HG03103 (cell line): ENCODE data around the gene RER1.
"Not testable (repeated sequence)": the region's sequence is repeated elsewhere in the genome, so short reads cannot be mapped to it uniquely, and the experiment has no call there.

Experiments used
- ATAC-seq: cut with Tn5 transposase; IDR thresholded peaks from one replicate; pipeline ENCODE4 v1.9.1; 2021; ENCODE audit warnings: low read depth; ENCODE audit not compliant: unreplicated experiment

Gene RER1

GRCh38 chr1:2440346-2440745 is 48.7 kb downstream of the RER1 start:
- not testable (repeated sequence) for ATAC-seq

GRCh38 chr1:2441746-2442145 is 50.1 kb downstream of the RER1 start:
- no peak for ATAC-seq

DNA sequence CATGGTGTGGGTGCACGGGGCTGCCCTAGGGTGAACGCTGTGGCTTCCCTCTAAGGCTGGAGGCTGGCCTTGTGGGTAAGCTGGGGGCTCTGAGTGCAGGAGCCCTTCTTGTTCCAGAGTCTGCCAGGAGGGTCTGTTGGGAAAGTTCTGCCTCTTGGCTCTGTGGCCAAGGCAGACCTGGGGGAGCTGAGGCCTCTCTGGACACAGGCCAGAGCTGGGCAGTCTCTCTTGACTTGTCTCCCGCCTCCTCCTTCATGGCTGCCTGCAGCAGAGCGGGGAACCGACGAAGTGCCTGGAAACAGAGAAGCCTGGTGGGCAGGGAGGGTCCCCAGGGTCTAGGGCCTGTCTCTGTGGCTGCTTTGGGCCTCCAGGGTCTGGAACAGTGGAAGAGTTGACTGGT is 51.0 kb downstream of the RER1 start:
- ATAC-seq: no peak

- no peak for ATAC-seq
These were observed 51.9 kb downstream of the RER1 start for GRCh38 chr1:2443277-2444137.

- no peak for ATAC-seq
These were observed 52.5 kb downstream of the RER1 start for GRCh38 chr1:2444138-2444591.

- ATAC-seq: no peak
These were observed 53.7 kb downstream of the RER1 start for GRCh38 chr1:2445162-2445822.

DNA sequence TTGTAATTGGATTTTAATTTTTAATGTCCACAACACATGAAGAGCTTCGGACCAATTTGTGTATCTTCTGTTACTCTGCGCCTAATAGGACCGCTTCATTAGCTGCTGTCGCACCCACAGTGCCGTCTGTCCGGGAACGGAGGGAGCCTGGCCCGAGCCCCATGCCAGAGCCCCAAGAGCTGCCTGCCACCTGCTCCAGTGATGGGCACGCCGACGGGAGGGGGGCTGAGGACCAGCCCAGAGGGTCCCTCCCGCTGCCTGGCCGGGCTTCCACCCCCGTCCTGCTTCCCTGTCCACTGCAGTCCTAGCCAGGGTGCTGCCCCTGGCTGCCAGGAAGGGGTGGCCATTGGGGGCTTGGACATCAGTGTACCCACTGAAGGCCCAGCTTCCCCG is 54.2 kb downstream of the RER1 start:
- no peak for ATAC-seq

GRCh38 chr1:2446394-2446793 is 54.8 kb downstream of the RER1 start:
- ATAC-seq: no peak

GRCh38 chr1:2446861-2447260 is 55.2 kb downstream of the RER1 start:
- ATAC-seq: no peak

DNA sequence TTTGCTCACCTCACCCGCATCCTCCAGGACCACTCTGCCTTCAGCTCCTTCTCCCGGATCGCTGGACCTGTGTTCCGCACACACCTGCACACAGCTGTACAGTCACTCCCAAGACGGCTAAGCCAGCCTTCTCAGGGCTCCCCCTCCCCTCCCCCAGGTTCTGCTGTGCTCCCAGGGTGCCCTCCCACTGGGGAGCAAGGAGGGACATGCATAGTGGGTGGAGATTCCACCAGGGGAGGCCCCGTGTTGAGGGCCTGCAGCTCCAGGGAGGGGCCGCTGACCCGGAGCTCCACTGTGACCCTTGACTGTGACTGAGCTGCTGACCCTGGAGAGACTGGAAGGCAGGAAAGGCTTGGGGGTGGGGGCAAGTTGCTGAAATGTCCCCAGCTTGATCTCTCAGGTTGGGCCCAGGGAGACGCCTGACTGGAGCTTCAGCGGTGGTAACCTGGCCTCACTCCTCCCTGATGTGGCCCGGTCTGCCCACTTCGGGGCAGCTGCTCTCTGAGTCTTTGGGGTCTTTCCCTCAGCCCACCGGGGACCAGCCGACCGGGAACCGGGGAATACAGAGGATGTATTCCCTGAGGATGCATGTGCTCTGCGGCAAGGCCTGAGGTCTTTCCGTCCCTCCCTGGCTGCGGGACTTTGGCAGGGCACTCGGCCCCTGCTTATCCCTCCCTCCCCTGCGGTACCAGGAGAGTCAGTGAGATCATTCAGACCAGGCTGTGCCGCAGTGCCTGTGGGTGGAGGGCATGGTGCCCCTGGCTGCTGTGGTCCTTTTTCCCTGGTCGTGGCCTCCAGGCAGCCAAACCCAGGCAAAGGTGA is 55.8 kb downstream of the RER1 start:
- ATAC-seq: no peak

DNA sequence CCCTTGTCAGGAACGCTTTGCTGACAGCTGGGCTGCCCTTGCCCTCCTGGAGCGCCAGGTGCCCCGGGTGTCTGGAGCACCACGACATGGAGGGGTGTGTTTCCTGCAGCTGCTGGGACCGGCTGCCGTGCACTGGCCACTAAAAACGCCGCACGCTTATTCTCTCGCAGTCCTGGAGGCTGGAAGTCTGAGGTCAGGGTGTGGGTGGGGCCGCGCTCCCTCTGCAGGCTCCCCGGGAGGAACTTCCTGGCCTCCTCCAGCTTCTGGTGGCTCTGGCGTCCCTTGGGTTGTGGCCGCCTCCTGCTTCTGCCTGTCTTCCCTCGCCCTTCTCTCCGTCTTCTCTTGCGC is 56.4 kb downstream of the RER1 start:
- ATAC-seq: no peak

GRCh38 chr1:2449636-2450454 is 58.2 kb downstream of the RER1 start:
- ATAC-seq: no peak

DNA sequence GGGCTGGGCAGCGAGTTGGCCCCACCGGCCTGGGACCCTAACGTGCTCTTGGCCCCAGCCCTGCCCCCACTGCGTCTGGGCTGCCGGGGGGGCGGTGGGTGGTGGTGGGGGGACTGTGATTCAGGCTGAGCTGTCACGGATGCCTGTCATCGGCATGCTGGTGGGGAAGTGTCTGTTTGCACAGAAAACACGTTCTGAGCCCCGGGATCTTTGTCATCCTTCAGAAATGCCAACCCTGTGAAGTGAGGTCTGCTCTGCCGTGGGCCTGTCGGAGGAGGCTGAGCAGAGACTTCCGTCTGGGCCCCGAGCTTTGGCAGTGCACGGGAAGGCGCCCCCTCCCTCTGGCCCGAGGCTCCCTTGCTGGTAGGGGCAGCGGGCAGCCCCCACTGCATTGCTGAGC is 60.1 kb downstream of the RER1 start:
- no peak for ATAC-seq

DNA sequence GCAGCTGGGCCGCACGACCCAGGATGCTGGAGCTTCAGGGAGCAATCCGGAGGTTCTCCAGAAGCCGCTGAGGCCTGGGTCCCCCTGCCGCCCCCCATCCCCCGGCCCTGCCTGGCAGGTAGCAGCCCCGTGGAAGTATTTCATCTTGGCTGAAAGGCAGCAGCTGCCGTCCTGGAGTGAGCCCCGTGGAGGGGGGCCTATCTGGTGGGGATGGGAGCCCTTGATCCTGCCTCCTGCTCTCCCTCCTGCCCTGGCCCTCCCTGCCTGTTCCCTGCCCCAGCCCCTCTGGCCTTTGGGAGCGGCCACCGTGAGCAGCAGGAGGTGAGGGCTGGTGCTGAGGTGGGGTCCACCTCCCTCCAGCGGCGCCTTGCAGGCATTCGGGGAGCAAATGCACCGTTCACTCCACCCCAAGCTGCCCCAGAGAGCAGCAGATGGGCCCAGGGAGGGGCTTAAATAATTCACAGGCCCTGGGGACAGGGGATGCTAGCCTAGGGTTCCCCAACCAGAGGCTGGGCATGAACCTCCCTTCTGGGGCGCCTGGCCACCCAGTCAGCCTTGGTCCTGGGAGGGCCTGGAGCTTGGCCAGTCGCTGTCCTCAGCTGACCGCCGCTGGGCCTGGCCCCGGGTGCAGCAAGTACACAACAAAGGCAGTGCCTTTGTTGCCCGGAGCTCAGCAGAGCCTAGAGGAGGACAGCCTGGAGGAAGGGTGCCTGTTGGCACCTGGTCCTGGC is 60.7 kb downstream of the RER1 start:
- no peak for ATAC-seq

GRCh38 chr1:2452932-2453315 is 61.3 kb downstream of the RER1 start:
- no peak for ATAC-seq

GRCh38 chr1:2454227-2454626 is 62.6 kb downstream of the RER1 start:
- no peak for ATAC-seq
